ENCODE data around the gene TFB1M.

The TFB1M gene

DNA sequence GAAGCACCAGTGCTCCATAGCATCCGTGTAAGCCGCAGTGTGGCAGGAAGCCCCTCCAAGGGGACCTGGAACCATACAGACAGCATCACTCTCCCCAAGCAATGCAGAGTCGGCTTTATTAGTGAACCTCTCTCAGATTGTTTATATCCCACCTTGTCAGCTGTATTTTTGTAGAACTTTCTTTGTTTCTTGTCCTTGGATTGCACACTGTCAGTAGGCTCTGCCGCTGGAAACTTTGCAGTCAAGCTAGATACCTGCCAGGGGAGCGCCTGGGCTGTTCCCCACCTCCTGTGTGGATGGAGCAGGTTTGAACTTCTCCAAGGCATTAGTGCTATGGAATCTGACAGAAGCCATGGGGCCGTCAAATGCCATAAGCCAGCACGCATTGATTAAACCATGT lies 69.1 kb downstream of the TFB1M start:
- TF ChIP-seq, protein P1, sequence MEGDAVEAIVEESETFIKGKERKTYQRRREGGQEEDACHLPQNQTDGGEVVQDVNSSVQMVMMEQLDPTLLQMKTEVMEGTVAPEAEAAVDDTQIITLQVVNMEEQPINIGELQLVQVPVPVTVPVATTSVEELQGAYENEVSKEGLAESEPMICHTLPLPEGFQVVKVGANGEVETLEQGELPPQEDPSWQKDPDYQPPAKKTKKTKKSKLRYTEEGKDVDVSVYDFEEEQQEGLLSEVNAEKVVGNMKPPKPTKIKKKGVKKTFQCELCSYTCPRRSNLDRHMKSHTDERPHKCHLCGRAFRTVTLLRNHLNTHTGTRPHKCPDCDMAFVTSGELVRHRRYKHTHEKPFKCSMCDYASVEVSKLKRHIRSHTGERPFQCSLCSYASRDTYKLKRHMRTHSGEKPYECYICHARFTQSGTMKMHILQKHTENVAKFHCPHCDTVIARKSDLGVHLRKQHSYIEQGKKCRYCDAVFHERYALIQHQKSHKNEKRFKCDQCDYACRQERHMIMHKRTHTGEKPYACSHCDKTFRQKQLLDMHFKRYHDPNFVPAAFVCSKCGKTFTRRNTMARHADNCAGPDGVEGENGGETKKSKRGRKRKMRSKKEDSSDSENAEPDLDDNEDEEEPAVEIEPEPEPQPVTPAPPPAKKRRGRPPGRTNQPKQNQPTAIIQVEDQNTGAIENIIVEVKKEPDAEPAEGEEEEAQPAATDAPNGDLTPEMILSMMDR (IDR thresholded peaks at IDR 0.05; ENCODE audit: unreplicated experiment in 3 of 3): no peak
- peaks cover 12% of the 10 kb centered on the region for H3K4me1 Mint-ChIP-seq

DNA sequence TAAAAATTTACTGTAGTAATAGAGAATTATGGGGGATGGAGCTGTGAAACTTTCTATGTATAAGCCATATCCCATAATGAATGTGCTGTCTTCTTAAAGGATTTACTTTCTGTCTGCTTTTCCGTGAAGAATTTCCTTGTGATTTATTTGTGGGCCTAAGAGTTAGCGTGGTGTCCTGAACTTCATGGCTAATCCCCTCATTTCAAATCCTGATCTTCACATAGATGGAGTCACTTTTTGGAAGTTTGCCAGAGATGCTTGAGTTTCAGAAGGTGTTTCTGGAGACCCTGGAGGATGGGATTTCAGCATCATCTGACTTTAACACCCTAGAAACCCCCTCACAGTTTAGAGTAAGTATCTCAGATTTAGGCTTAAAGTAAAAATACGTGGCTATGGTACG lies 69.8 kb downstream of the TFB1M start:
- Mint-ChIP-seq H3K27me3 (ENCODE audit: low read depth) (no peaks in the 10 kb centered on the region), H3K4me3 (no peak overlapping the region), H3K27ac (peak overlapping the region in 2 of 3 experiments; percentile 5 to 43), H3K36me3 (ENCODE audit: low read depth) (peaks cover 30% of the 10 kb centered on the region), H3K9me3 (peaks cover 9% of the 10 kb centered on the region), H3K4me1 (peaks cover 12% of the 10 kb centered on the region)
- TF ChIP-seq, protein P1 (IDR thresholded peaks at IDR 0.05; ENCODE audit: unreplicated experiment in 3 of 3): no peak

More for the DNA sequence above, 69.1 kb downstream of the TFB1M start:
- Mint-ChIP-seq H3K27ac (peak overlapping the region in 1 of 3 experiments; percentile 43), H3K36me3 (ENCODE audit: low read depth) (peaks cover 31% of the 10 kb centered on the region), H3K27me3 (ENCODE audit: low read depth) (no peaks in the 10 kb centered on the region), H3K4me3 (no peak overlapping the region), H3K9me3 (peaks cover 3% of the 10 kb centered on the region)

DNA sequence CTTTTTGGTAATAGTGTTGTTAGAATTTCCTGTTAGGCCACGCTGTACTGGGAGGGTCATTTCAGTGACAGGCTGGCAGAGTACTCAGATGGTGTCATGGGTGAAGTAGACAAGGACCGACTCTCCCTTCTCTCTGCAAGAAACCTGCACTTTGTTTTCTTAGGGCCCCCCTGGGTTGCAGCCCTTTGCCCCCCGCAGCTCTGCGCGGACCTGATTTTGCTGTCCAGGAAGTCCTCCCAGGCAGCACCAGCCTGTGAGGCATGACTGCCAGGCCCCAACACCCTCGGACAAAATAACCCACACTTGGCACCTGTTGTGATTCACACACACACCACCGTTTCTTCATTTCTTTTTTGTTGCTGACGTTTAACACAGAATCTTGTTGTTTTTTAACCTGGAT lies 72.3 kb downstream of the TFB1M start:
- peaks cover 12% of the 10 kb centered on the region for H3K4me1 Mint-ChIP-seq
- H3K9me3 Mint-ChIP-seq: peaks cover 24% of the 10 kb centered on the region
- no peak overlapping the region for H3K4me3 Mint-ChIP-seq
- H3K27me3 Mint-ChIP-seq (ENCODE audit: low read depth): no peaks in the 10 kb centered on the region
- peaks cover 39% of the 10 kb centered on the region for H3K36me3 Mint-ChIP-seq (ENCODE audit: low read depth)
- TF ChIP-seq, protein P1 (IDR thresholded peaks at IDR 0.05; ENCODE audit: unreplicated experiment in 3 of 3): no peak
- peak overlapping the region in 1 of 3 experiments; percentile 48 for H3K27ac Mint-ChIP-seq

DNA sequence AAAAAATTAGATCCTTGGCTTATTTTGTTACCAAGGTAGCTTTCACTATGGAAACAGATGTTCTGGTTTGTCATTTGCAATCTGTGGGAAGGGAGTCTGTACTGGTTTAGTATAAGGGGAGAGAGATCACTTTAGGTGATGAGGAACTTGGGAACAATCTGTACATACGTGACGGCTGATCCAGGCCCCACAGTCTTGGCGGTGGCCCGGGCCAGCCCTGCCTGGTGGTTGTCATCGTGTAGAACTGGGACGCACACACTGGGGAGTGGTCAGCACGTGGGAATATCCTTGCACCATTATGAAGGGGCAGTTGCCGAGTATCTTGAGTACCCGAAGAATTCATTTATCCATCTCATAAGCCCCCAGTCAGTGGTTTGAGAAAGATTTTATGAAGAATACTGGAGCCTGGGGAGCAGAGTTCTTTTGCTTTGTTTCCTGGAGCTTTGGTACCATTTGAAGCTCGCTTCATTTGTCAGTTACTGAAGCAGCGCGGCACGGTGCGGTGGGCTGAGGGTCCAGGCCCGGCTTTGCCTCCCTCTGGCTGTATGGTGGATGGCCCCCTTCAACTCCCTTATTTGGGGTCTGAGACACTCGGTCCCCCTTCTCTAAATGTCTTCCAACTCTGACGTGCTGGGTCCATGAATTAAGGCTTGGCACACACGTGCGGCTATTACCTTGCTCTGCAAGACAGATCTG lies 73.2 kb downstream of the TFB1M start:
- Mint-ChIP-seq H3K27me3 (ENCODE audit: low read depth) (no peaks in the 10 kb centered on the region), H3K4me3 (no peak overlapping the region), H3K9me3 (peaks cover 24% of the 10 kb centered on the region), H3K27ac (no peak overlapping the region), H3K4me1 (peaks cover 12% of the 10 kb centered on the region), H3K36me3 (ENCODE audit: low read depth) (peaks cover 38% of the 10 kb centered on the region)
- TF ChIP-seq, protein P1 (IDR thresholded peaks at IDR 0.05; ENCODE audit: unreplicated experiment in 3 of 3): no peak

DNA sequence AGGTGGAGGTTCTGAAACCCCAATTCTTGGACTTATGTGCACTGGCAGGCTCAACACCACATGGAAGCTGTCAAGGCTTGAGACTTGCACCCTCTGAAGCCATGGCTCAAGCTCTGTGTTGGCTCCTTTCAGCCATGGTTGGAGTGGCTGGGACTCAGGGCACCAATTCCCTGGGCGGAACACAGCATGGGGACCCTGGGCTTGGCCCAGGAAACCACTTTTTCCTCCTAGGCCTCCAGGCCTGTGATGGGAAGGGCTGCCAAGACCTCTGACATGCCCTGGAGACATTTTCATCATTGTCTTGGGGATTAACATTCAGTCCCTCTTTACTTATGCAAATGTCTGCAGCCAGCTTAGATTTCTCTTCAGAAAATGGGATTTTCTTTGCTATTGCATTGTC lies 76.7 kb downstream of the TFB1M start:
- H3K9me3 Mint-ChIP-seq: peaks cover 24% of the 10 kb centered on the region
- H3K4me3 Mint-ChIP-seq: no peak overlapping the region
- H3K4me1 Mint-ChIP-seq: peaks cover 6% of the 10 kb centered on the region
- TF ChIP-seq, protein P1 (IDR thresholded peaks at IDR 0.05; ENCODE audit: unreplicated experiment in 3 of 3): no peak
- H3K27ac Mint-ChIP-seq: no peak overlapping the region
- H3K27me3 Mint-ChIP-seq (ENCODE audit: low read depth): no peaks in the 10 kb centered on the region
- H3K36me3 Mint-ChIP-seq (ENCODE audit: low read depth): peaks cover 32% of the 10 kb centered on the region

DNA sequence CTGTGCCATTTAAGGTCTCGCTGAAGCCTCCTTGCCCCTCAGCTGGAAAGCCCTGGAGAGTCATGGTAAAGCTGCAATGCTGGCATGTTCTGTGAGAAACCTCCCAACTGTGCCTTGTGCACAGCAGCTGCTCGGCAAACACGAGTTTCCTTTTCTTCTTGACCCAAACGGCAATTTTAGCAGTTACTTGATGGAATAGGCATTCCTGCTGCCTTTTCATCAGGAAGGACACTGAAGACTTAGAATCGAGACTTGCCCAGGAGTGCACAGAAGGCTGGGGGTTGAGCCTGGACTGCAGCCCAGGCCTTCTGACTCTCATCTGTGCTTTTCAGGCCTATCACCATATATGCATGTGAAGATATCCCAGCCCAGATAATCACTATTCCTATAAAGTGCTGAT lies 79.2 kb downstream of the TFB1M start:
- Mint-ChIP-seq H3K4me1 (peaks cover 6% of the 10 kb centered on the region), H3K9me3 (peaks cover 19% of the 10 kb centered on the region), H3K4me3 (no peak overlapping the region), H3K27me3 (ENCODE audit: low read depth) (peaks cover 2% of the 10 kb centered on the region), H3K36me3 (ENCODE audit: low read depth) (peaks cover 23% of the 10 kb centered on the region), H3K27ac (no peak overlapping the region)
- TF ChIP-seq, protein P1 (IDR thresholded peaks at IDR 0.05; ENCODE audit: unreplicated experiment in 3 of 3): no peak

Measured in nephron (organoid).